22Rv1 (cell line): ENCODE results near the gene PRKX.
"Not testable (repeated sequence)": the region's sequence is repeated elsewhere in the genome, so short reads cannot be mapped to it uniquely, and the experiment has no call there.

Source experiments
- H3K27ac ChIP-seq: fragments of 450-650 bp; 2 replicates; pipeline ENCODE4 v1.5.1; 2017
- CTCF ChIP-seq: fragments of 450-650 bp; IDR thresholded peaks from 2 replicates; pipeline ENCODE4 v1.5.1; 2017; ENCODE audit warnings: mild to moderate bottlenecking
- ZFX ChIP-seq: fragments of 450-650 bp; IDR thresholded peaks from 2 replicates; pipeline ENCODE4 v1.6.1; 2017; ENCODE audit warnings: antibody characterized with exemption, borderline replicate concordance

The PRKX gene

GRCh38 chrX:3674881-3675280, 38.6 kb downstream of the PRKX start:
- H3K27ac ChIP-seq = no peak overlapping the region
- TF ChIP-seq CTCF (no peak), ZFX (no peak)

GRCh38 chrX:3669841-3670475, 43.5 kb downstream of the PRKX start:
- H3K27ac ChIP-seq = no peak overlapping the region
- no peak for TF ChIP-seq CTCF
- TF ChIP-seq ZFX = no peak

- no peak for TF ChIP-seq CTCF
- no peak for TF ChIP-seq ZFX
- H3K27ac ChIP-seq = no peak overlapping the region
Observed at GRCh38 chrX:3666975-3667374, 46.5 kb downstream of the PRKX start.

- H3K27ac ChIP-seq = no peak overlapping the region
- TF ChIP-seq ZFX (no peak), CTCF (no peak)
Observed at GRCh38 chrX:3664921-3665320, 48.5 kb downstream of the PRKX start.

GRCh38 chrX:3663576-3664250, 49.7 kb downstream of the PRKX start:
- not testable (repeated sequence) for H3K27ac ChIP-seq

- no peak for TF ChIP-seq ZFX
- no peak for TF ChIP-seq CTCF
Observed at GRCh38 chrX:3659761-3660160, 53.7 kb downstream of the PRKX start.

GRCh38 chrX:3655181-3655580, 58.3 kb downstream of the PRKX start:
- TF ChIP-seq CTCF (no peak), ZFX (no peak)
- H3K27ac ChIP-seq = no peak overlapping the region

More at GRCh38 chrX:3659761-3660160, 53.7 kb downstream of the PRKX start:
- H3K27ac ChIP-seq = no peak overlapping the region

- TF ChIP-seq CTCF (no peak), ZFX (no peak)
- H3K27ac ChIP-seq = no peak overlapping the region
Observed at GRCh38 chrX:3653111-3653510, 60.3 kb downstream of the PRKX start.
